Stimulated activated CD4-positive, alpha-beta T cell treated with anti-CD3 and anti-CD28 coated beads, Interleukin-1b, Interleukin-23, amount 100 ng/mL, for 1 hour (primary cell): ENCODE results near the gene RASD1.
"Not testable (repeated sequence)": the region's sequence is repeated elsewhere in the genome, so short reads cannot be mapped to it uniquely, and the experiment has no call there.

ENCODE experiments used
- DNase-seq, 2 donors: peaks; one replicate each; pipeline ENCODE4 v3.0.0-alpha.2; 2020; ENCODE audit warnings: low read depth in 2 of 2

The RASD1 gene

DNA sequence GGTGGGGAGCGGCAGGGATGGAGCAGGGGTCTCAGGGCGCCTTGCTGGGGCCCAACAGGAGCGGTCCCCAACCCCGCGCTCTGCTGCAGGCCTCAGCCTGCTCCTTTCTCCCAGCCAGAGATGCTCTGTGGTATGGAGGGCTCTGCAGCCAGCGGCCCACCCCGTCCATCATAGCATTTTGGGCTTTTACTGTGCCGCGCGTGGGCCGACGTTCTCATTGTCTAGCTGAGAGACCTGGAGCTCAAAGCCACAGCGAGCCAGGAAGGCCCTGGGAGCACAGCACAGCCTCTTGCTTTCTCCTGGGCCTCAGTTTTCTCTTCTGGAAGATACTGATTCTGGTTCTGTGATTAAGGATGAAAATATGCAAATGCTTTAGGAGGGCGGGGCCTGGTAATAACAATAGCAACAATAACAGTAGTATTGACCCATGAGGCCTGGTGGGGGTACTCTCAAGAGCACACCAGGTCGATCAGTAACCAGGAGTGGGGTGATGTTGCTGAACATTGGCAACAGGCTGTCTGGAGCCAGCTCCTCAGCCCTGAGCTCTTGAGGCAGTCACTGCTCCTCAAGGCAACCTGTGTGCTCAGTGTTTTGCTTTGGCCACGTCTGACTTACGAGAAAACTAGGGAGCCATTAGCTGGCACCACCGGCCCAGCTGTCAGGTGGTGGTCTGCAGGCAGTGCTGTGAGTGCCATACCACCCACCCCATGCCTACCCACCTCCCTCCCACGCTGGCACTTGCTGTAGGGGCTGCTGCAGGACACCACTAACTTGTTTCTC, 1.1 kb upstream of the RASD1 start:
- DNase-seq: no peak

DNA sequence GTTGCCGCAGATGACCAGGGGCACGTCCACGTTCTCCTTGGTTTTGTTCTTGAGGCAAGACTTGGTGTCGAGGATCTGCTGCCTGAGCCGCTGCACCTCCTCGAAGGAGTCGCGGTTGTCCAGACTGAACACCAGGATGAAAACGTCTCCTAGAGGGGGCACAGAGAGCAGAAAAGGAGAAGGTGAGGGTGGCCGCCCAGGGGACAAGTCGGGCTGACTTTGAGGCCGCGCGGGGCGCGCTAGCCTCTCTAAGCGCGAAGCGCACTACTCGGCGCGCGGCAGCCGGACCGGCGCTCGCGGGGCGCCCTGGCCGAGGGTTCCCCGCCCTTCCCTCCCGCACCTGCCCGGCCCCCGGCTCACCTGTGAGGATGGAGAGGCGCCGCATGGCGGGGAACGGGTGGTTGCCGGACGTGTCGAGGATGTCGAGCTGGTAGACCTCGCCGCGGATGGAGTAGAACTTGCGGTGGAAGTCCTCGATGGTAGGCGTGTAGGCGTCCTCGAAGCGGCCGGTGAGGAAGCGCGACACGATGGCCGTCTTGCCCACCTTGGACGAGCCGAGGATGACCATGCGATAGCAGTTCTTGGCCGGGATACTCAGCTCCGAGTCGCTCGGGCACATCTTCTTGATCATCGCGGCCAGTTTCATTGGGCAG, 533 bp downstream of the RASD1 start:
- no peak for DNase-seq

DNA sequence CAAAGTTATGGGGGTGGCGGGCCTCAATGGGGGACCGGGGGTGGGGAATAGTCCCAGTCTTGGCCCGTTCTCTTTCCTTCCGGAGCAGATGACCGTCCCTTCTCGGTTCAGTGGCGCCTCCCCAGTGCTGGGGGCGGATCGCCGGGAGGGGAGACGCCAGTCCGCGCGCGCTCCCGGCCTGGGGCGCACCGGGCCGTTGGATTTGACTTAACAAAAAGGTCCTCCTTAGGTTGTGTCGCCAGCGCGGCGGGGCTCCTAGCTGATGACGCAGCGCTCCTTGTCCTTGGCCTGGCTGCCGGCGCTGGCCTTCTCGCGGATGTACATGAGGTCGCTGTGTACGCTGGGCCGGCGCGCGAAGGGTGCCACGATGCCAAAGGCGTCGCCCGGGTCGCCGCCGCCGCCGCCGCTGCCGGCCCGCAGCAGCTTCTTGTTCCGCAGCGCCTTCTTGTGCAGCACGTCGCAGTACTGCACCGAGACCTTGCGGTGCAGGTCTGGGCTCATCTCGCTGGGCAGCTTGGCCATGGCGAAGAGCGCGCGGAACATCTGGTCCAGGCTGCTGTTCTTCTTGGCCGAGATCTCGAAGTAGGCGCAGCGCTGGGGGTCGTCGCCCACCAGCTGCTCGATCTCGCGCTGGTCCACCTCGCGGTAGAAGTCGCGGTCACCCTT, 1.2 kb downstream of the RASD1 start:
- no peak for DNase-seq

DNA sequence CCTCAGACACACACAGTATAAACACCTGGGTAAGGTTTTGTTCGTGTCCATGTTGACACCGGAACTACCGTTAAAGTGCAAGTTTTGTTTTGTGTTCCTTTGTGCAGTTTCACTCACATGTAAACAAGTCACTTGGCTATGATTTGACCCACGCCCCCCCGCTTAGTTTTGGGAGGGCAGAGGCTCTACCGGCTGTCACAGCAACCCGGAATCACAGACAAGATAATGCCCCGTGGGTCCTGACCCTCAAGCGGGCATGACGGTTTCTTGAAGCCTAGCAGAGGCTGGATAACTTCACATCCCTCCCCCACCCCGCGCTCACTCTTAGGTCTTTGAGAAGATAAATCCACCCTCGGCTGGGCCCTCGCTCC, 1.7 kb downstream of the RASD1 start:
- DNase-seq: no peak

DNA sequence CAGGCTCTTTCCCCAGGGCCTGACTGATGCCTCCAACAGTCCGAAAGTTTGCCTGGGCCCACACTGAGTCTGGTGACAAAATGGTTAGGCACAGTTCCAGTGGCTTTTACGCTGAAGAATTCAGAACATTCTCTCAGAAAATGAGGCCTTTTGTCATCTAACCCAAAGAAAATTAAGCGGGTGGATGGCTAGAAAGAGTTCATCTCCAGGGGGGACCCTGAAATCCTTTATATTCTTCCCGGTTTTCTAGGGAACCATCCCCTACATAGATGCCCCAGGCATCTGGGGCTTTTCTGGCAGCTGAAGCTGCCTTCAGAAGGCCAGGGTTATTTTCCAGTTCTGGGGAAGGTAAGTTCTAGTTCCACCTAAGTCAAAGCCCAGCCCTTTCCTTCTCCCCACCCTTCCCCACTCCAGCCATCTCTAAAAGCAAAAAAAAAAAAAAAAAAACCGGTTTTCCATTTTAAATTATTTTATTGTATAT, 2.2 kb downstream of the RASD1 start:
- no peak for DNase-seq

DNA sequence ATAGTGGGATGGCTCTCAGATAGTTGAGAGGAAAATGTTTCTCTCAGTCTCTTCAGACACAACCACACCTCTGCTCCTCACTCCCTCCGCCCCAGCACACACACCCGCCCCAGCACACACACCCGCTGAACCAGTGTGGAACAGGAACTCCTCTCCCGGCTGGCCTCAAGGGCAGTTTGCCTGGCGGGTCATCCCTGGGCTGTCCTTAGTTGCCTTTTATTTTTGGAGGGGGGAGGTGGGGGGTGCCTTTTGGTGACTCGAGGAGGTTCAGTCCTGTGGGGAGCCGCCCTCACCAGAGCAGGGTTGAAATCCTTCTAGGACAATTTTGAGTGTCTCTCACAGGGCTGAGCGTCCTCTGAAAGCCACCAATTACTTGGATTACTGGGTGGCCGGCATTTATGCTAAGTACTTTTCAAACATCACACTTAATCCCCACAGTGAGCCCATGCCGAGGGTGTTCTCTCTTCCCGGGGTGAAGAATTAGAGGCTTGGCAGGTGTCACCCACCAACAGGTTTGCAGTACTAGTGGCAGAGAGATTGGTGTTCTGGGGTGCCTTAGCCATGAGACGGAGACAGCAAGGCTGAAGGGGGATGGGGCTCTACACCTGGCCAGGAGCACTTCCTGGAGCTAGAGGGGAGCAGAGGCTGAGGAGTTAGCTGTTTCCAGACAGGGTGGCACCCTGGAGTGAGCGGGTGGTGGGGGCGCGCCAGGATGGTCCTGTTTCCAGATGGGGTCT, 2.8 kb downstream of the RASD1 start:
- no peak for DNase-seq

DNA sequence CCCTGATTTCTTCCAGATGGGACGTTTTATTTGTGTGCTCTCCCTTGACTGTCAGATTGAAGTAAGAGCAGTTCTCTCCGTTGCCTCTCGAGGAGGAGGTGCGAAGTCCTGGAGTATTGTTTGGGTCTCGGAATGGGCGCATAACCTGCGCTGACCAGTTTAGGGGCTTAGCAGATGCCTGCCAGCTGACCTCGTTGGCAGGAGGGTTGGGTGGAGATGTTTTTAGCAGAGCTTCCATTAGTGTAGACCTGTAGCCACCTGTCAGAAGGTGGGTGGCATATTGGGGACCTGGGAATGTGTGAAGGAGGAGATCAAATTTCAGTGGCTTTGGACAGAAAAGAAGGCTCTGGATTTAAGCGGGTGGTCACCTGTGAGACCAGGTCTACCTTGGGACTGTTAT, 3.6 kb downstream of the RASD1 start:
- DNase-seq: no peak

DNA sequence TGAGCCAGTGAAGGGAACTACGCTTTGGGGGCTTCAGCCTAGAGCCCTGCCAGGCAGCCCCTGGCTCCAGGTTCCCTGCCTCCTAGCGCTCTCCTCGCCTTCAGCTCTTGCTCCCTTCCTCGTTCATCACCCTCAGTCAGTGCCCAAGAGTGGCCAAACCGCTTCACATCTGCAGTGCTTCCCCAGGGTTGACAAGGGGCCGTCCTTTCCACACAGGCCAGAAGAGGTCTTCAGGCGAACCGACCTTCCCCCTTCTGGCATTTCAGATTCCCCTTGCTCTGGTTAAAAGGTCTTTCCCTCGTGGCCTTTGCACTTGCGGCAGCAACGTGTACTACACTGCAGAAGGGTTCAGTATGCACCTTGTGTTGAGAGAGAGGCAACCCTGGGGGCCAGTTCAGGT, 4.1 kb downstream of the RASD1 start:
- DNase-seq: no peak

DNA sequence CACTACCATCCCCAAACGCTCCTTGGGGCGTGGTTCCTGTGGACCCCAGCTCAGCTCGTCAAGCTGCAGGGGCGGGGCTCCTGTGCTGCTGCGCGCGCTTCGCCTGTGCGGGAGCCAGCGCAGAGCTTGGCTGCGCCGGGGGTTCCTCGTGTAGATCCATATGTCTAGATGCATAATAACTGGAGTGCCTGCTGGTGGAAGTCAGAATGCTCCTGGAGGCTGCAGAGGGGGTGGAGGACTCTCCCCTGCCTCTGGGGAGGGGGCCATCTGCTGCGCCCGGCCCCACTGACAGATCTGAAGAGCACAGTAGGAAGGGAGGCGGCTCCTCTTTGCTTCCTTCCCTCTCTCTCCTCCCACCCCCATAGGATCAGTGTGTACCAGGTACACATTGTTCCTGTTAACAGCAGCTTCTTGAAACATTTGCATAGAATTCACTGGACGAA, 4.6 kb downstream of the RASD1 start:
- DNase-seq: no peak

DNA sequence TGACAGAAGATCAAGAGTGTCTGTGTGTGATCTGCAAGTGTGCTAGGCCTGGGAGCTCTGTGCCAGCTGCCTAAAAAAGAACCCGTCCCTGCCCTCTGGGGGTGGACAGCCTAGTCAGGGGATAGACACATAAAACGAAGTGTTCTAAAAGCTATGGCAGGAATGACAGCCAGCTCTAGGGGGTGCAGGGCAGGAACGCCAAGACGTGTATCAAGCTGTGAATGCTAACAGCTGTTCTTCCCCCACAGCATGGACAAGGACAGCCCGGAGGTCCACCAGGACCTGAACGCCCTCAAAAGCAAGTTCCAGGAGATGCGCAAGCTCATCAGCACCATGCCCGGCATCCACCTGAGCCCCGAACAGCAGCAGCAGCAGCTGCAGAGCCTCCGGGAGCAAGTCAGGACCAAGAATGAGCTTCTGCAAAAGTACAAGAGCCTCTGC, 5.1 kb downstream of the RASD1 start:
- no peak for DNase-seq

DNA sequence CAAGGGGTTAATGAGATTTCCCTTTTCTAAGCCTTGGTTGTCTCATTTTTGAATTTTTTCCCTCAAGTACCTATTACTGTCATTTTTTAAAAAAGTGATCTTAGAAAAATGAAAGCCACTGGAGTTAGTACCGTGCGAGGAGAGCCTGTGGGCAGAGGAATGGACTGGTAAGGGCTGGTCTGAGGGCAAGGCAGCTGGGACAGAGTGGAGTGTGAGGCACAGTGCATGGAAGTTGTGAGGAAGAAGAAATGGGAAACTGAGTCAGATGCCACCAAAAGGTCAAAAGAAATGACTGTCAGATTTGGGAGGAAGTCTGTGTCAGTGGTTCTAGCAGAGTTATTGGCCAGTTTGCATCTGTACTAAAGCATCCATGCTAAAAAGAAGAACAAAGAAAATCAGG, 8.2 kb downstream of the RASD1 start:
- no peak for DNase-seq

DNA sequence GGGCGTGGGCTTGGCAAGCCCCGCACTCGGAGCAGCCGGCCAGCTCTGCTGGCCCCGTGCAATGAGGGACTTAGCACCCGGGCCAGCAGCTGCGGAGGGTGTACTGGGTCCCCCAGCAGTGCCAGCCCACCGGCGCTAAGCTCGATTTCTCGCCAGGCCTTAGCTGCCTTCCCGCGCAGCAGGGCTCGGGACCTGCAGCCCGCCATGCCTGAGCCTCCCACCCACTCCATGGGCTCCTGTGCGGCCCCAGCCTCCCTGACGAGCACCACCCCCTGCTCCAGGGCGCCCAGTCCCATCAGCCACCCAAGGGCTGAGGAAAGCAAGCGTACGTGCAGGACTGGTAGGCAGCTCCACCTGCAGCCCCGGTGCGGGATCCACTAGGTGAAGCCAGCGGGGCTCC, 9.8 kb downstream of the RASD1 start:
- not testable (repeated sequence) for DNase-seq

DNA sequence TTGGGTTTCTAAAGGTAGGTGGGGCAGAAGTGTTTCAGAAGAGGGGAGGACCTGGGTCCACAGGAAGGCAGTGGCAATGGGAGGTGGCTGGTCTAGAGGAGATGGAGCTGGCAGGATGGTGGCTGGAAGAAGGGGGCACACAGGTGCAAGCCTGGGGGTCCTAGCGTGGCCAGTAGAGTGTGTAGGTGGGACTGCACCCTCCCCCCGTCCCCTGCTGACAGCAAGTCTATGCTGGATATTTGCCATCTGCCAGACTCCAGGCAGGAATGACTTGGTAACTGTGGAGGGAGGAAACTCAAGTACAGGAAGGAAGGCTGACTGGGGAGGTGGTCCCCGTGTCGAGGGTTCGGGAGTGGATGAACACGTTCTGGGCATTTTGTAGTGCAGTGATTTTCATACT, 10.8 kb downstream of the RASD1 start:
- DNase-seq: no peak

DNA sequence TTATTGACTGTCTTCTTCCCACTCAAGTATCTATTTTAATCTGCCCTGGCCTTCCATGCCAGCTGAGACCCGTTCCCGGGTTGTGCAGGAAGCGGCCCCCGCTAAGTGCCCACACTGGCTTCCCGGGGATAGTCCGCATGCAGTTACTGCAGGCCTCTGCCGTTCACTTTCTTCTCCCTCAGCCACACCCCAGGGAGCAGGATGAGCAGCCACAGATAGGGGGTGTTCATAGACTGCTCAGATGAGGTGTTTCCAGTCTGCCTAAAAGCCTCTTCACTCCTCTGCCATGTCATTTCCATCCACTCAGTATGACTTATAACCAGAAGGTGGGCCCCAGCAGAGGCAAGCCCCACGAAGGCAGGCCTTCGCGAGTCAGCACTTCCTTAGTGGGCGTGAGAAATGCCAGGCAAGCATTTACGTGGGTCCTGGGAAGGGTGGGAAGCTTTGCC, 11.7 kb downstream of the RASD1 start:
- no peak for DNase-seq

DNA sequence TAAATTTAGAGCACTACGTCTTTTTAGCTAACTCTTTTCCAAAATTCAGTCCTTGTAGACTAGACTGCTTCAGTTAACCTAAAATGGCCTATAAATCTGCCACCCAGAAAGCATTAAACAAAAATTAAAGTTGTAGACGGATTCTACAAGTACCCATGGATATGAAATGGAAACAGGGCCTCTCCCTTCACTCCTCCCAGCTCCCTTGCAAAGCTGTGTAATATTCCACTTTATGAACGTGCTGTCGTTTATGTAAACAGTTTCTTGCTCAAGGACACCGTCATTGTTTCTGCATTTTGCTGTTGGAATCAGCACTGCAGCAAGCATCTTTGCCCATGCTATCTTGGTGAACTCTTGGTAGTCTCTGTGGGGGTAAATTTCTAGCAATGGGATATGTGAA, 14.3 kb downstream of the RASD1 start:
- DNase-seq: no peak

DNA sequence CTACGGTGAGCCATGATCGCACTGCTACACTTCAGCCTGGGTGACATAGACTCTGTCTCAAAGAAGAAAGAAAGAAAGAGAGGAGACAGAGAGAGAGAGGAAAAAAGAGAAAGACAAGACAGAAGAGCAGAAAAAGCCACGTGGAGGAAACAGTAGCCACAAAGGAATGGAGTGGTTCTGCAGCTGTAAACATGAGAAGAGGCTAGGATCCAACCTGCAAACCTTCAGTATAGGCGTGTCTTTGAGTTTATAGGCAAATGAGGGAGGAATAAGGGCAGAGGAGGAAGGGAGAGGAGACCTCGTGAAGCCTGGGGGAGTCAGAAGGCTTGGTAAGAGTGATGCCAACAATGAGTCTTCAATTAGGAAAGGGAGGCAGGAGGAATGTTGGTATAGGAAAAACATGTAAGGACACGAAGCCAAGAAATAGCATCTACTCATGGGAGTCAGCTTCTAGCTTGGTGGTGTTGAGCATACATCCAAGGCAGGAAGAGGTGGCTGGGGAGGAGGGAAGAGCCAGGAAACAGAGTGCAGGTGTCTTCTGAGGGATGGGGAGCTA, 15.5 kb downstream of the RASD1 start:
- DNase-seq: no peak

DNA sequence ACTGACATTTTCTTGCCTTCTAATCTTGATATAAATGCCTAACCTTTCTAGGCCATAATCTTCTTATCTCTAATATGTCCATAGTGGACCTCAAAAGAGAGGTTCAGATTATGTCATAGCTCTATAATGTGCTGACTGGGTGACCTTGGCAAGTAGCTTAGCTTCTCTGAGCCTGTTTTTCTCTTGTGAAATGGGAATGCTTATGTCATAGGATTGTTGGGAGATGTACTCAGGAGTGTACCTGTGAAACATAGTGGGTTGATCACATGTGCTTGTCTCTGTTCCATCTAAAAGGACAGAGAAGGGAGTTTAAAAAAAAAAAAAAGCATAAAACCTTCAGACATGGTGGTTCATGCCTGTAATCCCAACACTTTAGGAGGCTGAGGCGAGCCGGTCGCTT, 17.0 kb downstream of the RASD1 start:
- no peak for DNase-seq

DNA sequence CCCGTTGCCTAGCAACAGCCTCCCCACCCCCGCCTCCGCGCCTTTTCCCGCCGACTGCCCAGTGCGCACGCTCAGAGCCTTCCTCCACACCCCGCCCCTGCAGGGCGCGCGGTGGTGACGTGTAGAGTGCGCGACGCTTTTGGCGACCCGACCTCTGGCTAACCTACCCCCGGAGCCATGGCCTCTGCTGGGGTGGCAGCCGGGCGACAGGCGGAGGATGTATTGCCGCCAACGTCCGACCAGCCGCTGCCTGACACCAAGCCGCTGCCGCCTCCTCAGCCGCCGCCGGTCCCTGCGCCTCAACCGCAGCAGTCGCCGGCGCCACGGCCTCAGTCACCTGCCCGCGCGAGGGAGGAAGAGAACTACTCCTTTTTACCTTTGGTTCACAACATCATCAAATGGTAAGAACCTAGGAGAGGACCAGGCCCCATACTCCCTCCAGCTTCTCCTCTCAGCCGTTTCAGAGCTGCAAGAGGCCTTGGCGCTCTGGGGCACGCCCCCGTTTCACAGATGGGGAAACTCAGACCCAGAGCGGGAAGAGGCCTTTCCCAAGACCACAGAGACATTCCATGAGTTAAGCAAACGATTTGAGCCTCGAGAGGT, 19.2 kb downstream of the RASD1 start, which contains the start of gene MED9:
MED9 (plus strand) TSS at position 136 of the 603 bp plus-strand sequence; CDS start at position 178, 42 bp downstream.
- peak; percentile 88 to 95 for DNase-seq

DNA sequence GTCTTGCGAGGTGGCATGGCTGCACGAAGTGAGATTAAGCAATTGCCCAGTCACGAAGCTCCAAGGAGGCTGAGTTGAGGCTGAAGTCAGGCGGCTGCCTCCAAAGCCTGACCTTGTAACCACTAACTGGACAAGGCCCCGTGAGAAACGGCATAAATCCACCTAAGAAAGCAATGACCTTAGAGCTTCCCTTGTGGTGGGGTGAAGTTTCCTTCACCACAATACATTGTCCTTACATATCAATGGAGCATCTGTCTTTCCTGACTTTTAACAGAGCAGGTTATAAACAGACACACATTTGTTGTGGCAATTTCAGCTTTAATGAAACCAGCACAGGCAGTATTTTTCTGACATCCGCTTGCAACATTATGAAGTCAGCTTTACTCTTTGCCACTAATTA, 21.9 kb downstream of the RASD1 start:
- no peak for DNase-seq

DNA sequence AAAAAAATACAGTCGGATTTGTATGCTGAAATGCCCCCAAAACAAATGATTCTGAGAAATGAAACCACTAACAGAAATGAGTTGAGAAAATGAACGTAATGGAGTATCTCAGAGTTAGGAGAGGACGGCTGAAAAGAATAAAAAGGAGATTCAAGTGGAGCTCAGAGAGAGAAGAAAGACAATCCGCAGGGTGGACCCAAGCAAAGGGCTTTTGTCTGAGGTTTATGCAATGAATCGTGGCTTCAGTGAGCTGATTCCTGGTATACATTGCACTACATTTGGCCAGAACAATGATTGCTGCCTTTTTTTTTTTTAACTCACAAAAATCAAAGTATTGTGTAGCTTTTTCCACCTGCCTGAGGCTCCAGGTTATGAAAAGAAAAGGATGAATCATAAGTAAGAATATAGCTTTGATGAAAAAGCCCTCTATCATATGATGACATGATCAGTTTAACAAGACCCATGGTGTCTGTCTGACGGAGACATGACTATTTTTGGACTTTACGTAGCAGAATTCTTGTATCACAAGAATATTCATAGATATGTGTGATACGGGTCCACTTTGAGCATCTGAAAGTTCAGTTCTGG, 23.8 kb downstream of the RASD1 start:
- DNase-seq: no peak

DNA sequence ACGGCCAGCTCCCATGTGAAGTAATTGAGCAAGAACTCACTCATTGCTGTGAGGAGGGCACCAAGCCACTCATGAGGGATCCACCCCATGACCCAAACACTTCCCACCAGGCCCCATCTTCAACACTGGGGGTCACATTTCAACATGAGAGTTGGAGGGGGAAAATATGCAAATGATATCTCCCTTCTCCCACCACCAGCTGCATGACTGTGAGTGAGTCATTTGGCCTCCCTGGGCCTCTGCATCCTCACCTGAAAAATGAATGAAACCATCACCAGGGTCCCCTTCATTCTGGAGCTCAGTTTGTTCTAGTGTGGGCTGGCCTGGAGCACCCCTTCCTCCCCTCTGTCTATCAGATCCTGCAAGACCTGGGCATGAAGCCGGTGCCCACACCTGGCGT, 26.2 kb downstream of the RASD1 start:
- no peak for DNase-seq
